ENCODE results near the gene TRABD2A. TPM values are rescaled to one million over a fixed set of nuclear protein-coding genes. Genes with fewer than 3 reads are reported as not detected.

TRABD2A gene
- total RNA-seq, 1 experiment from 2014 or later: 1.7 TPM

GRCh38 chr2:84894758-84895520 lies 14.1 kb upstream of the TRABD2A start:
- Histone ChIP-seq H3K9ac (ENCODE audit: extremely low read depth, insufficient read length, low read length) (no peak overlapping the region), H4K20me1 (ENCODE audit: control insufficient read depth, insufficient read depth, insufficient read length) (peaks cover 3% of the 10 kb centered on the region), H2AFZ (ENCODE audit: low read length) (no peak overlapping the region), H3K14ac (ENCODE audit: insufficient read depth, low read length) (no peak overlapping the region), H3K27ac (ENCODE audit: insufficient read length, low read depth, low read length) (no peak overlapping the region), H2BK15ac (ENCODE audit: low read depth, low read length) (no peak overlapping the region), H3K27me3 (ENCODE audit: insufficient read depth, low read length) (no peaks in the 10 kb centered on the region; the same call in 1 of the 2 replicates), H3T11ph (ENCODE audit: low read length) (no peak overlapping the region), H3K79me1 (ENCODE audit: insufficient read depth, low read depth, low read length, poor library complexity, severe bottlenecking) (no peaks in the 10 kb centered on the region), H4K91ac (ENCODE audit: insufficient read length, low read depth, low read length) (no peak overlapping the region), H2BK120ac (ENCODE audit: low read depth, low read length, poor library complexity, severe bottlenecking) (no peak overlapping the region), H3K4me1 (ENCODE audit: insufficient read depth, low read length) (peaks cover 3% of the 10 kb centered on the region; the same call in 1 of the 2 replicates), H3K4ac (ENCODE audit: low read depth, low read length) (no peak overlapping the region), H4K5ac (ENCODE audit: insufficient read length, low read depth, low read length) (no peak overlapping the region), H3K23ac (ENCODE audit: insufficient read length, low read depth, low read length) (no peak overlapping the region), H2BK5ac (ENCODE audit: insufficient read length, low read length) (no peak overlapping the region), H2AK5ac (ENCODE audit: insufficient read length, low read length) (no peak overlapping the region), H3K9me3 (ENCODE audit: control insufficient read depth, low read depth, low read length) (no peaks in the 10 kb centered on the region), H3K4me2 (ENCODE audit: insufficient read depth, insufficient read length, low read length) (no peak overlapping the region), H2BK12ac (ENCODE audit: insufficient read length, low read depth, low read length) (no peak overlapping the region), H3K56ac (ENCODE audit: insufficient read length, low read depth, low read length) (no peak overlapping the region), H4K8ac (replicated peaks; ENCODE audit: insufficient read length, low read depth, low read length) (no peak overlapping the region), H3K18ac (ENCODE audit: insufficient read length, low read depth, low read length) (no peak overlapping the region), H3K23me2 (ENCODE audit: insufficient read length, low read depth, low read length, poor library complexity, severe bottlenecking) (no peaks in the 10 kb centered on the region), H2BK20ac (ENCODE audit: low read depth, low read length, poor library complexity, severe bottlenecking) (no peak overlapping the region), H3K79me2 (ENCODE audit: insufficient read depth, low read length) (no peaks in the 10 kb centered on the region)
- peaks cover 6% of the 10 kb centered on the region for H3K27me3 Mint-ChIP-seq (ENCODE audit: low read depth)
- H3K4me3 Mint-ChIP-seq: no peak overlapping the region
- DNase-seq: no peak
- no peaks in the 10 kb centered on the region; a peak in 1 of 5 replicates for H3K9me3 Mint-ChIP-seq
- H3K27ac Mint-ChIP-seq: no peak overlapping the region
- no CpG with 5 or more reads among the region's 7 CpGs for WGBS (ENCODE audit: extremely low coverage, insufficient read length, low lambda C conversion rate)
- peaks cover 14% of the 10 kb centered on the region in 2 experiments for H3K4me1 Mint-ChIP-seq
- no peaks in the 10 kb centered on the region; a peak in 1 of 7 replicates for H3K36me3 Mint-ChIP-seq (ENCODE audit: insufficient read depth in 1 of 3, low read depth in 3 of 3)
- no peak for TF ChIP-seq CTCF (conservative IDR thresholded peaks at IDR 0.05)
